Smooth muscle cell (in vitro differentiated cells): ENCODE data around the gene IGF2BP3. TPM values are rescaled to one million over a fixed set of nuclear protein-coding genes. Genes with fewer than 3 reads are reported as not detected.

Experiments used
- DNase-seq: peaks from one replicate; lab custom pipeline; 2025; ENCODE audit not compliant: unreplicated experiment; lab: John Stamatoyannopoulos, UW
- H2AFZ ChIP-seq: fragments of 200-600 bp; sonication (generic); 2 replicates; pipeline ENCODE4 v1.6.0; 2016; ENCODE audit warnings: antibody characterized with exemption, low read depth, mild to moderate bottlenecking
- H3F3A ChIP-seq: fragments of 200-600 bp; sonication (generic); 2 replicates; pipeline ENCODE4 v1.6.0; 2017; ENCODE audit warnings: antibody characterized with exemption, low read depth
- H3K27ac ChIP-seq: fragments of 200-600 bp; sonication (generic); 2 replicates; pipeline ENCODE4 v1.5.1; 2016; ENCODE audit warnings: low read depth, mild to moderate bottlenecking
- H3K27me3 ChIP-seq: fragments of 200-600 bp; sonication (generic); 2 replicates; pipeline ENCODE4 v1.6.1; 2016; ENCODE audit warnings: low read depth, mild to moderate bottlenecking
- H3K36me3 ChIP-seq: fragments of 200-600 bp; sonication (generic); 2 replicates; pipeline ENCODE4 v1.5.1; 2016; ENCODE audit warnings: low read depth
- H3K4me1 ChIP-seq: fragments of 200-600 bp; sonication (generic); 2 replicates; pipeline ENCODE4 v1.5.1; 2016; ENCODE audit warnings: low read depth
- H3K4me2 ChIP-seq: fragments of 200-600 bp; sonication (generic); 2 replicates; pipeline ENCODE4 v1.6.0; 2016; ENCODE audit warnings: mild to moderate bottlenecking
- H3K4me3 ChIP-seq: fragments of 200-600 bp; sonication (generic); 2 replicates; pipeline ENCODE4 v1.5.1; 2016; ENCODE audit warnings: mild to moderate bottlenecking
- H3K79me2 ChIP-seq: fragments of 200-600 bp; sonication (generic); 2 replicates; pipeline ENCODE4 v1.6.0; 2016; ENCODE audit warnings: low read depth, mild to moderate bottlenecking
- H3K9ac ChIP-seq: fragments of 200-600 bp; sonication (generic); 2 replicates; pipeline ENCODE4 v1.6.0; 2016; ENCODE audit warnings: low read depth
- H3K9me3 ChIP-seq: fragments of 200-600 bp; sonication (generic); replicated peaks from 2 replicates; pipeline ENCODE4 v1.5.1; 2016; ENCODE audit warnings: low read depth
- H4K20me1 ChIP-seq: fragments of 200-600 bp; sonication (generic); 2 replicates; pipeline ENCODE4 v1.6.0; 2016; ENCODE audit warnings: low read depth
- CTCF ChIP-seq: fragments of 200-600 bp; sonication (generic); IDR thresholded peaks from 2 replicates; pipeline ENCODE4 v1.5.1; 2017; ENCODE audit warnings: borderline replicate concordance, mild to moderate bottlenecking, antibody characterized with exemption; ENCODE audit not compliant: insufficient read depth, poor library complexity, severe bottlenecking
- WGBS: methylation state at CpG from one replicate; pipeline ENCODE4 v1.1.7; 2016; ENCODE audit warnings: low lambda C conversion rate; 5-methylcytosine and 5-hydroxymethylcytosine counted together
- polyA plus RNA-seq: library from polyadenylated mRNA; unstranded; fragments of >200 nt; fragmentation: Nextera tagmentation; extraction: Ambion mirVana; gene quantifications from 2 replicates; pipeline ENCODE4 v1.2.1, GENCODE V29; 2016
- total RNA-seq: library from RNA; depleted of rRNA; stranded (reverse); fragments of >200 nt; gene quantifications from 2 replicates; pipeline ENCODE4 v1.2.3, GENCODE V29; 2014

Gene IGF2BP3
- total and polyA plus RNA-seq, 2 experiments from 2014 or later: 7.9 to 35.2 TPM

GRCh38 chr7:23335621-23336020, 134.7 kb downstream of the IGF2BP3 start:
- 96% methylated on average over 6 of the region's 6 CpGs for WGBS
- Histone ChIP-seq H2AFZ (no peak overlapping the region), H4K20me1 (no peaks in the 10 kb centered on the region), H3K9me3 (no peaks in the 10 kb centered on the region), H3K4me3 (no peak overlapping the region), H3K9ac (no peak overlapping the region), H3K4me1 (peaks cover 5% of the 10 kb centered on the region), H3K79me2 (peaks cover 3% of the 10 kb centered on the region), H3K4me2 (no peak overlapping the region), H3K27ac (peak overlapping the region; percentile 71), H3K36me3 (no peaks in the 10 kb centered on the region), H3F3A (peaks cover 6% of the 10 kb centered on the region), H3K27me3 (no peaks in the 10 kb centered on the region)
- DNase-seq: no peak
- no peak for TF ChIP-seq CTCF

- H4K20me1 ChIP-seq: no peaks in the 10 kb centered on the region
- peaks cover 5% of the 10 kb centered on the region for H3K4me1 ChIP-seq
- 98% methylated on average over 2 of the region's 2 CpGs for WGBS
- TF ChIP-seq CTCF: no peak
- H3F3A ChIP-seq: peaks cover 6% of the 10 kb centered on the region
- H3K27ac ChIP-seq: peak overlapping the region; percentile 71
- no peak overlapping the region for H3K4me3 ChIP-seq
- no peaks in the 10 kb centered on the region for H3K36me3 ChIP-seq
- H3K4me2 ChIP-seq: peak overlapping the region; percentile 46
- DNase-seq: no peak
- no peaks in the 10 kb centered on the region for H3K9me3 ChIP-seq
- no peaks in the 10 kb centered on the region for H3K27me3 ChIP-seq
- H3K79me2 ChIP-seq: peaks cover 3% of the 10 kb centered on the region
- H2AFZ ChIP-seq: no peak overlapping the region
- H3K9ac ChIP-seq: no peak overlapping the region
These were observed 135.2 kb downstream of the IGF2BP3 start for GRCh38 chr7:23335136-23335535.

GRCh38 chr7:23334482-23335056, 135.7 kb downstream of the IGF2BP3 start:
- H3K4me2 ChIP-seq: peak overlapping the region; percentile 46
- H3K9ac ChIP-seq: no peak overlapping the region
- H3K79me2 ChIP-seq: peaks cover 3% of the 10 kb centered on the region
- H3K36me3 ChIP-seq: no peaks in the 10 kb centered on the region
- no peaks in the 10 kb centered on the region for H3K9me3 ChIP-seq
- H3K4me3 ChIP-seq: no peak overlapping the region
- peaks cover 6% of the 10 kb centered on the region for H3F3A ChIP-seq
- H4K20me1 ChIP-seq: no peaks in the 10 kb centered on the region
- no peak for DNase-seq
- H3K27ac ChIP-seq: peak overlapping the region; percentile 71
- H3K4me1 ChIP-seq: peaks cover 5% of the 10 kb centered on the region
- no peak overlapping the region for H2AFZ ChIP-seq
- TF ChIP-seq CTCF: no peak
- 37% methylated on average over 5 of the region's 5 CpGs for WGBS
- H3K27me3 ChIP-seq: no peaks in the 10 kb centered on the region

- Histone ChIP-seq H3K79me2 (peaks cover 3% of the 10 kb centered on the region), H3K4me3 (no peak overlapping the region), H3K4me2 (peak overlapping the region; percentile 46), H3K4me1 (peaks cover 5% of the 10 kb centered on the region), H3K27me3 (no peaks in the 10 kb centered on the region), H3K36me3 (no peaks in the 10 kb centered on the region), H3F3A (peaks cover 6% of the 10 kb centered on the region), H3K9me3 (no peaks in the 10 kb centered on the region), H2AFZ (no peak overlapping the region), H4K20me1 (no peaks in the 10 kb centered on the region), H3K9ac (peak overlapping the region; percentile 5), H3K27ac (peak overlapping the region; percentile 71)
- 62% methylated on average over 9 of the region's 9 CpGs for WGBS
- DNase-seq: no peak
- TF ChIP-seq CTCF: no peak
These were observed 136.5 kb downstream of the IGF2BP3 start for GRCh38 chr7:23333671-23334246.
